Measurements from ENCODE around the gene SCGN.
A peak's percentile ranks its signal among the peaks of the same experiment; 100 is the strongest.

The SCGN gene

GRCh38 chr6:25686856-25687255, 34.8 kb downstream of the SCGN start:
- DNase-seq (ENCODE audit: low spot score) = no peak

GRCh38 chr6:25689966-25690365, 38.0 kb downstream of the SCGN start:
- DNase-seq (ENCODE audit: low spot score) = no peak

- no peak for DNase-seq (ENCODE audit: low spot score)
Measured at GRCh38 chr6:25691894-25692293, 39.9 kb downstream of the SCGN start.

GRCh38 chr6:25692472-25692871, 40.5 kb downstream of the SCGN start:
- no peak for DNase-seq (ENCODE audit: low spot score)

- no peak for DNase-seq (ENCODE audit: low spot score)
Measured at GRCh38 chr6:25694366-25694765, 42.4 kb downstream of the SCGN start.

- DNase-seq (ENCODE audit: low spot score) = no peak
Measured at GRCh38 chr6:25695671-25696070, 43.7 kb downstream of the SCGN start.

GRCh38 chr6:25697537-25698340, 45.7 kb downstream of the SCGN start:
- DNase-seq (ENCODE audit: low spot score) = no peak

GRCh38 chr6:25698631-25699030, 46.6 kb downstream of the SCGN start:
- DNase-seq (ENCODE audit: low spot score) = no peak

GRCh38 chr6:25699649-25700048, 47.6 kb downstream of the SCGN start:
- no peak for DNase-seq (ENCODE audit: low spot score)

- no peak for DNase-seq (ENCODE audit: low spot score)
Measured at GRCh38 chr6:25700761-25701160, 48.7 kb downstream of the SCGN start.

- DNase-seq (ENCODE audit: low spot score) = no peak
Measured at GRCh38 chr6:25701807-25702206, 49.8 kb downstream of the SCGN start.

GRCh38 chr6:25703005-25703404, 51.0 kb downstream of the SCGN start:
- no peak for DNase-seq (ENCODE audit: low spot score)

GRCh38 chr6:25704001-25704400, 52.0 kb downstream of the SCGN start:
- no peak for DNase-seq (ENCODE audit: low spot score)

GRCh38 chr6:25706314-25707014, 54.4 kb downstream of the SCGN start:
- DNase-seq (ENCODE audit: low spot score) = no peak

GRCh38 chr6:25709761-25710160, 57.7 kb downstream of the SCGN start:
- no peak for DNase-seq (ENCODE audit: low spot score)

- peak; percentile 69 for DNase-seq (ENCODE audit: low spot score)
Measured at GRCh38 chr6:25710287-25710686, 58.3 kb downstream of the SCGN start.

- DNase-seq (ENCODE audit: low spot score) = no peak
Measured at GRCh38 chr6:25713824-25714223, 61.8 kb downstream of the SCGN start.

- DNase-seq (ENCODE audit: low spot score) = no peak
Measured at GRCh38 chr6:25714765-25715164, 62.8 kb downstream of the SCGN start.

- DNase-seq (ENCODE audit: low spot score) = no peak
Measured at GRCh38 chr6:25715794-25716193, 63.8 kb downstream of the SCGN start.

- peak; percentile 39 for DNase-seq (ENCODE audit: low spot score)
Measured at GRCh38 chr6:25717866-25718740, 66.1 kb downstream of the SCGN start.

- DNase-seq (ENCODE audit: low spot score) = no peak
Measured at GRCh38 chr6:25726122-25726911, 74.3 kb downstream of the SCGN start.

GRCh38 chr6:25727028-25727427, 75.0 kb downstream of the SCGN start:
- DNase-seq (ENCODE audit: low spot score) = no peak

All from LoVo (cell line).